Endothelial cell of umbilical vein (primary cell): ENCODE measurements around the gene TMEM178B. TPM values are rescaled to one million over a fixed set of nuclear protein-coding genes. Genes with fewer than 3 reads are reported as not detected.

Experiments used
- BruUV-seq: library from RNA; stranded (reverse); fragments of 400-500 nt; replicated peaks from 2 replicates; lab custom pipeline; 2021; lab: Mats Ljungman, UMichigan
- CTCF ChIA-PET: fragments of 300-600, 350-600 bp; sonication (Branson Sonifier 250); formaldehyde crosslinking; loops from one replicate; lab custom pipeline; 2021; ENCODE audit warnings: antibody characterized with exemption, inconsistent platforms; lab: Charles Lee
- POLR2A ChIA-PET: fragments of 300-600, 350-600 bp; sonication (Branson Sonifier 250); formaldehyde crosslinking; loops from one replicate; lab custom pipeline; 2021; ENCODE audit warnings: antibody characterized with exemption, inconsistent platforms; lab: Charles Lee
- DNase-seq: peaks from one replicate; pipeline ENCODE4 v3.0.0-alpha.2; 2011; ENCODE audit warnings: low read depth, low spot score
- FAIRE-seq: peaks from 2 replicates; lab custom pipeline; 2011; peaks lifted over from hg19 to GRCh38; lab: Jason Lieb, UNC
- H2AFZ ChIP-seq: 2 replicates; pipeline ENCODE4 v1.6.0; 2012; ENCODE audit warnings: low read depth, low read length, control low read depth, inconsistent platforms
- H3K27ac ChIP-seq: 2 replicates; pipeline ENCODE4 v1.5.1; 2011; ENCODE audit warnings: low read depth, mild to moderate bottlenecking, control low read depth, low read length, moderate library complexity; ENCODE audit not compliant: insufficient read depth
- H3K27me3 ChIP-seq, 2 experiments: 2 replicates each; pipeline versions ENCODE4 v1.6.0 to v1.6.1; 2011; ENCODE audit warnings: low read length in 2 of 2, mixed read lengths in 1 of 2; ENCODE audit not compliant: control insufficient read depth in 2 of 2, insufficient read depth in 2 of 2
- H3K36me3 ChIP-seq, 2 experiments: 2 replicates in 1 of 2; 3 replicates in 1 of 2; pipeline ENCODE4 v1.5.1; 2011; ENCODE audit warnings: low read length in 2 of 2, mild to moderate bottlenecking in 1 of 2, moderate library complexity in 1 of 2; ENCODE audit not compliant: control insufficient read depth in 2 of 2, insufficient read depth in 2 of 2; ENCODE audit errors: extremely low read depth in 1 of 2
- H3K4me1 ChIP-seq: 3 replicates; pipeline ENCODE4 v1.5.1; 2011; ENCODE audit warnings: mild to moderate bottlenecking, low read length; ENCODE audit not compliant: control insufficient read depth, insufficient read depth; ENCODE audit errors: extremely low read depth
- H3K4me2 ChIP-seq: 2 replicates; pipeline ENCODE4 v1.6.1; 2011; ENCODE audit warnings: low read length, control low read depth, mixed read lengths; ENCODE audit not compliant: insufficient read depth
- H3K4me3 ChIP-seq, 3 experiments: fragments of 200-600 bp in 1 of 3; sonication (generic), shearing (Covaris generic) in 1 of 3; replicated peaks in 1 of 3; 2 replicates each; pipeline ENCODE4 v1.5.1; 2011 to 2016; ENCODE audit warnings: control low read depth in 3 of 3, low read length in 3 of 3, mild to moderate bottlenecking in 2 of 3, inconsistent platforms in 1 of 3, low read depth in 1 of 3, moderate library complexity in 1 of 3; ENCODE audit not compliant: insufficient read depth in 1 of 3
- H3K79me2 ChIP-seq: 2 replicates; pipeline ENCODE4 v1.6.0; 2012; ENCODE audit warnings: low read length, inconsistent platforms; ENCODE audit not compliant: control insufficient read depth, insufficient read depth
- H3K9ac ChIP-seq: replicated peaks from 2 replicates; pipeline ENCODE3; 2011; ENCODE audit warnings: low read length, control low read depth; ENCODE audit not compliant: insufficient read depth; ENCODE audit errors: extremely low read depth
- H3K9me1 ChIP-seq: replicated peaks from 3 replicates; pipeline ENCODE4 v1.6.0; 2011; ENCODE audit warnings: mild to moderate bottlenecking, low read length; ENCODE audit not compliant: control insufficient read depth, insufficient read depth; ENCODE audit errors: extremely low read depth
- H3K9me3 ChIP-seq: replicated peaks from 2 replicates; pipeline ENCODE4 v1.5.1; 2012; ENCODE audit warnings: low read length, inconsistent platforms; ENCODE audit not compliant: control insufficient read depth, insufficient read depth
- H4K20me1 ChIP-seq: replicated peaks from 2 replicates; pipeline ENCODE3; 2011; ENCODE audit warnings: mild to moderate bottlenecking, low read length; ENCODE audit not compliant: control insufficient read depth, insufficient read depth; ENCODE audit errors: extremely low read depth
- EZH2 ChIP-seq: IDR thresholded peaks from 2 replicates; pipeline ENCODE4 v1.6.1; 2012; ENCODE audit warnings: borderline replicate concordance, low read depth, mild to moderate bottlenecking, moderate library complexity, low read length, inconsistent platforms; ENCODE audit not compliant: severe bottlenecking
- FOS ChIP-seq: IDR thresholded peaks from 2 replicates; pipeline ENCODE4 v1.6.1; 2011; ENCODE audit warnings: mild to moderate bottlenecking, low read length, moderate library complexity, borderline replicate concordance; ENCODE audit not compliant: insufficient read depth
- GATA2 ChIP-seq: IDR thresholded peaks from 2 replicates; pipeline ENCODE4 v1.7.0; 2011; ENCODE audit warnings: low read depth, mild to moderate bottlenecking, moderate library complexity, mixed read lengths, low read length; ENCODE audit not compliant: insufficient read length, insufficient read depth
- JUN ChIP-seq: IDR thresholded peaks from 2 replicates; pipeline ENCODE4 v1.6.1; 2011; ENCODE audit warnings: borderline replicate concordance, low read depth; ENCODE audit not compliant: insufficient read length, insufficient read depth
- MYC ChIP-seq: IDR thresholded peaks from one replicate; pipeline ENCODE4 v1.6.1; 2011; ENCODE audit warnings: mild to moderate bottlenecking, low read depth, low read length
- POLR2A ChIP-seq: IDR thresholded peaks from 2 replicates; pipeline ENCODE4 v1.6.1; 2012; ENCODE audit warnings: low read depth, mild to moderate bottlenecking, control low read depth, low read length
- POLR2AphosphoS5 ChIP-seq: IDR thresholded peaks from 2 replicates; pipeline ENCODE4 v1.6.1; 2012; ENCODE audit warnings: low read depth, mild to moderate bottlenecking, control low read depth, low read length, moderate library complexity; ENCODE audit not compliant: insufficient read depth
- dilution Hi-C: fragments of 300-500 bp; cut with MboI; formaldehyde crosslinking; loops from one replicate; pipeline ENCODE4 v1.15.0; 2019; ENCODE audit warnings: low sequenced_read_pairs; ENCODE audit not compliant: extremely low pct_ligation_motif_present
- intact Hi-C: fragments of 100-400 bp; cut with micrococcal nuclease; formaldehyde crosslinking; loops from one replicate; pipeline ENCODE4 v1.10.0; 2022
- polyA plus RNA-seq, 4 experiments: library from polyadenylated mRNA; depleted of rRNA in 3 of 4; stranded (reverse) in 3 of 4; unstranded in 1 of 4; fragments of >200 nt; gene quantifications; 2 replicates each; pipeline versions ENCODE4 v1.2.1 to v1.2.3, GENCODE V29; 2011 to 2012; ENCODE audit warnings: missing spikeins in 1 of 4
- total RNA-seq: library from RNA; stranded (reverse); gene quantifications from 2 replicates; pipeline ENCODE4 v1.2.3, GENCODE V29; 2021
- TF ChIP-seq, protein P1 (sequence below), 2 donors: IDR thresholded peaks; 1 replicate in 1 of 2; 2 replicates in 1 of 2; pipeline ENCODE4 v1.5.1; 2011; ENCODE audit warnings: low read length in 2 of 2, mild to moderate bottlenecking in 2 of 2, moderate library complexity in 2 of 2, control low read depth in 1 of 2, inconsistent platforms in 1 of 2, low read depth in 1 of 2; ENCODE audit not compliant: insufficient read depth in 1 of 2; ENCODE audit errors: extremely low read depth in 1 of 2
- TF ChIP-seq, protein P2 (sequence below): IDR thresholded peaks from 2 replicates; pipeline ENCODE4 v1.6.1; 2011; ENCODE audit not compliant: insufficient read depth, insufficient read length

TMEM178B gene
- total and polyA plus RNA-seq, 2 donors (not counting 3 experiments of a cell fraction or from before 2014, with no cell fraction given), result not detected

DNA sequence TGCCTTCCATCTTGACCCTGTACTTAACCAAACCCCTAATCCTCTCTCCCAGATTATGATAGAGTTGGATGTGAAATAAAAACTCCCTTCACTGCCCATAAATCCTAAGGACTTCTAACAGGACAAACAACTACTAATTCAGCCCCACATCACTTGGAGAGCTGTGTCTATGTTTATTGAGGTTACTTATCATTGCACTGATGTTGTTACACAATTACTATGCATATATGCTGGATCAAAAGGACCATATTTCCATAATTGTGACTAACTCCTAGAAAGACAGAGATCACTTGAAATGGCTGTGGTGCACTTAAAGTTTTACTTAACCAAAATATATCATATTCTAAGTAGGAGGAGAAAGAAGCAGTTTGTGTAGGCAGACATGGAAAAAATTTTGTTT, 332.5 kb downstream of the TMEM178B start:
- intact Hi-C loops, result no loop called here
- Histone ChIP-seq H3K27ac (no peak overlapping the region), H3K9me3 (no peaks in the 10 kb centered on the region), H4K20me1 (no peaks in the 10 kb centered on the region), H3K27me3 (no peaks in the 10 kb centered on the region), H3K4me1 (no peaks in the 10 kb centered on the region), H3K9me1 (no peaks in the 10 kb centered on the region), H3K9ac (no peak overlapping the region), H3K79me2 (no peaks in the 10 kb centered on the region), H2AFZ (no peak overlapping the region), H3K36me3 (no peaks in the 10 kb centered on the region), H3K4me2 (no peak overlapping the region), H3K4me3 (no peak overlapping the region)
- dilution Hi-C loops, result no loop called here
- TF ChIP-seq JUN, result no peak
- TF ChIP-seq POLR2A, result no peak
- TF ChIP-seq, protein P1, sequence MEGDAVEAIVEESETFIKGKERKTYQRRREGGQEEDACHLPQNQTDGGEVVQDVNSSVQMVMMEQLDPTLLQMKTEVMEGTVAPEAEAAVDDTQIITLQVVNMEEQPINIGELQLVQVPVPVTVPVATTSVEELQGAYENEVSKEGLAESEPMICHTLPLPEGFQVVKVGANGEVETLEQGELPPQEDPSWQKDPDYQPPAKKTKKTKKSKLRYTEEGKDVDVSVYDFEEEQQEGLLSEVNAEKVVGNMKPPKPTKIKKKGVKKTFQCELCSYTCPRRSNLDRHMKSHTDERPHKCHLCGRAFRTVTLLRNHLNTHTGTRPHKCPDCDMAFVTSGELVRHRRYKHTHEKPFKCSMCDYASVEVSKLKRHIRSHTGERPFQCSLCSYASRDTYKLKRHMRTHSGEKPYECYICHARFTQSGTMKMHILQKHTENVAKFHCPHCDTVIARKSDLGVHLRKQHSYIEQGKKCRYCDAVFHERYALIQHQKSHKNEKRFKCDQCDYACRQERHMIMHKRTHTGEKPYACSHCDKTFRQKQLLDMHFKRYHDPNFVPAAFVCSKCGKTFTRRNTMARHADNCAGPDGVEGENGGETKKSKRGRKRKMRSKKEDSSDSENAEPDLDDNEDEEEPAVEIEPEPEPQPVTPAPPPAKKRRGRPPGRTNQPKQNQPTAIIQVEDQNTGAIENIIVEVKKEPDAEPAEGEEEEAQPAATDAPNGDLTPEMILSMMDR (IDR thresholded peaks at IDR 0.05; ENCODE audit: extremely low read depth in 1 of 2, insufficient read depth in 1 of 2, low read depth in 1 of 2, low read length in 2 of 2), result no peak
- TF ChIP-seq, protein P2, sequence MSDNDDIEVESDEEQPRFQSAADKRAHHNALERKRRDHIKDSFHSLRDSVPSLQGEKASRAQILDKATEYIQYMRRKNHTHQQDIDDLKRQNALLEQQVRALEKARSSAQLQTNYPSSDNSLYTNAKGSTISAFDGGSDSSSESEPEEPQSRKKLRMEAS, result no peak
- no peak for TF ChIP-seq FOS
- no peak for TF ChIP-seq POLR2AphosphoS5
- no peak for TF ChIP-seq GATA2
- TF ChIP-seq EZH2, result no peak
- no peak for TF ChIP-seq MYC
- no peak for DNase-seq
- no TSS peak for BruUV-seq
- POLR2A ChIA-PET, result no interaction called here
- CTCF ChIA-PET, result no interaction called here
- FAIRE-seq, result no peak
